ENCODE data around the gene SAMD15.

DNA sequence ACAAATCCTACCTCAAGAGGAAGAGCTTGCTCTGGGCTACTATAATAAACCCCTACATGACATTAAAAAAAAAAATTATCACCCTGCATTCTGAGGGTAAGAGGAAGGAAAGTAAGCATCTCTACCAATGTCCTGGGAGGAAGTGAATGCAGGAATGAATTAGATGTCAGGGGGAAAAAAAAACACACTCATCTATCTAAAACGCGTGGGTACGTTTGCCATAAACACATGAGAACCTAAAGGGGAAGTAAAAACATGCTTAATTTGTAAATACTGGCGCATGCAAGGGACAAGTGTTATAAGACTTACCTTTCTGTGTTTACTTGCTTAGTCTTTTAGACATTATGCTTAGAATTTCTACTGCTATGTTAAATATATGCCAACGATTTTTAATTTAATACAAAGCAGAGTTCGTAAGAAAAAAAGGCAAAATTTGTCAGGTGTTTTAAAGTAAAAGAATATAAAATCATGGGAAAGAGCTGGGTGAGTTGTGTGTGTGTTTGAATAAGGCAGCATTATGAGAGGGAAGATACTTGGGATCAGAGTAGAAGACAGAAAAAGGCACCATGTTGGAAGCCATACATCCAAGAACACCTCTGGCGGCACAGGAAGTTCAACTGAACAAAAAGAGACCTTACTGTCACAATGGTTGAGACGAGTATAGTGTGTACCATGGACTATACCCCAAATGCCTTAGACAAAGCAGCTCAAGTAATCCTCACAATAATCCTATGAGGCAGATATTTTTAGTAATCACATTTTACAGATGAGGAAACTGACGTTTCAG is 1.8 kb upstream of the SAMD15 start:
- TF ChIP-seq, protein P1, sequence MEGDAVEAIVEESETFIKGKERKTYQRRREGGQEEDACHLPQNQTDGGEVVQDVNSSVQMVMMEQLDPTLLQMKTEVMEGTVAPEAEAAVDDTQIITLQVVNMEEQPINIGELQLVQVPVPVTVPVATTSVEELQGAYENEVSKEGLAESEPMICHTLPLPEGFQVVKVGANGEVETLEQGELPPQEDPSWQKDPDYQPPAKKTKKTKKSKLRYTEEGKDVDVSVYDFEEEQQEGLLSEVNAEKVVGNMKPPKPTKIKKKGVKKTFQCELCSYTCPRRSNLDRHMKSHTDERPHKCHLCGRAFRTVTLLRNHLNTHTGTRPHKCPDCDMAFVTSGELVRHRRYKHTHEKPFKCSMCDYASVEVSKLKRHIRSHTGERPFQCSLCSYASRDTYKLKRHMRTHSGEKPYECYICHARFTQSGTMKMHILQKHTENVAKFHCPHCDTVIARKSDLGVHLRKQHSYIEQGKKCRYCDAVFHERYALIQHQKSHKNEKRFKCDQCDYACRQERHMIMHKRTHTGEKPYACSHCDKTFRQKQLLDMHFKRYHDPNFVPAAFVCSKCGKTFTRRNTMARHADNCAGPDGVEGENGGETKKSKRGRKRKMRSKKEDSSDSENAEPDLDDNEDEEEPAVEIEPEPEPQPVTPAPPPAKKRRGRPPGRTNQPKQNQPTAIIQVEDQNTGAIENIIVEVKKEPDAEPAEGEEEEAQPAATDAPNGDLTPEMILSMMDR (IDR thresholded peaks at IDR 0.05; ENCODE audit: insufficient read depth, low read length, poor library complexity, severe bottlenecking) = no peak
- TF ChIP-seq EZH2phosphoT487 (conservative IDR thresholded peaks at IDR 0.05; ENCODE audit: low read length) = no peak

All from SU-DHL-6 (cell line).